DOHH2 (cell line): Measurements from ENCODE around the gene CFAP46.
"Not testable (repeated sequence)": the region's sequence is repeated elsewhere in the genome, so short reads cannot be mapped to it uniquely, and the experiment has no call there.

ENCODE experiments used
- H3F3A ChIP-seq: fragments of 200-600 bp; sonication (generic), shearing (Covaris generic); 2 replicates; pipeline ENCODE4 v1.6.0; 2016; ENCODE audit warnings: antibody characterized with exemption, mild to moderate bottlenecking; ENCODE audit not compliant: control insufficient read depth, insufficient read depth
- H3K27ac ChIP-seq: fragments of 200-600 bp; sonication (generic); 2 replicates; pipeline ENCODE4 v1.5.1; 2014; ENCODE audit warnings: low read depth, mild to moderate bottlenecking, low read length, moderate library complexity
- H3K27me3 ChIP-seq: fragments of 200-600 bp; sonication (generic); 2 replicates; pipeline ENCODE4 v1.6.1; 2014; ENCODE audit warnings: mild to moderate bottlenecking, low read length, mixed read lengths; ENCODE audit not compliant: control insufficient read depth
- H3K36me3 ChIP-seq: fragments of 200-600 bp; sonication (generic); 2 replicates; pipeline ENCODE4 v1.6.1; 2014; ENCODE audit warnings: mild to moderate bottlenecking, low read length, moderate library complexity, mixed read lengths; ENCODE audit not compliant: control insufficient read depth
- H3K4me1 ChIP-seq: fragments of 200-600 bp; sonication (generic); 2 replicates; pipeline ENCODE4 v1.6.1; 2014; ENCODE audit warnings: mild to moderate bottlenecking, low read length, mixed read lengths; ENCODE audit not compliant: control insufficient read depth
- H3K4me2 ChIP-seq: fragments of 200-600 bp; sonication (generic); 2 replicates; pipeline ENCODE4 v1.6.0; 2014; ENCODE audit warnings: mild to moderate bottlenecking, low read length, moderate library complexity
- H3K4me3 ChIP-seq: fragments of 200-600 bp; sonication (generic); 2 replicates; pipeline ENCODE4 v1.5.1; 2014; ENCODE audit warnings: mild to moderate bottlenecking, low read length, mixed read lengths
- H3K79me2 ChIP-seq: fragments of 200-600 bp; sonication (generic); 2 replicates; pipeline ENCODE4 v1.6.1; 2014; ENCODE audit warnings: mild to moderate bottlenecking, low read length, mixed read lengths; ENCODE audit not compliant: control insufficient read depth
- H3K9me2 ChIP-seq: fragments of 200-600 bp; sonication (generic); replicated peaks from 2 replicates; pipeline ENCODE4 v1.6.1; 2014; ENCODE audit warnings: mild to moderate bottlenecking, low read length, mixed read lengths; ENCODE audit not compliant: control insufficient read depth
- H3K9me3 ChIP-seq: fragments of 200-600 bp; sonication (generic); 2 replicates; pipeline ENCODE4 v1.6.1; 2014; ENCODE audit warnings: antibody characterized with exemption, low read length, mixed read lengths; ENCODE audit not compliant: control insufficient read depth, insufficient read depth
- H4K20me1 ChIP-seq: fragments of 200-600 bp; sonication (generic); 2 replicates; pipeline ENCODE4 v1.6.0; 2014; ENCODE audit warnings: low read depth, mild to moderate bottlenecking, antibody characterized with exemption, low read length, moderate library complexity; ENCODE audit not compliant: control insufficient read depth, insufficient read depth
- CTCF ChIP-seq: fragments of 200-600 bp; sonication (generic); IDR thresholded peaks from one replicate; pipeline ENCODE4 v1.5.1; 2014; ENCODE audit warnings: antibody characterized with exemption, mild to moderate bottlenecking, low read depth, low read length; ENCODE audit not compliant: poor library complexity, severe bottlenecking
- EZH2phosphoT487 ChIP-seq: fragments of 200-600 bp; sonication (generic); IDR thresholded peaks from 2 replicates; pipeline ENCODE4 v1.6.1; 2017; ENCODE audit warnings: borderline replicate concordance, mild to moderate bottlenecking, antibody characterized with exemption, low read length, moderate library complexity, mixed read lengths

The CFAP46 gene

GRCh38 chr10:132932461-132933307 is 9.7 kb downstream of the CFAP46 start:
- H3K4me1 ChIP-seq: no peaks in the 10 kb centered on the region
- H3K4me3 ChIP-seq: no peak overlapping the region
- no peaks in the 10 kb centered on the region for H3K9me2 ChIP-seq
- no peak for TF ChIP-seq EZH2phosphoT487
- no peak overlapping the region for H3K27ac ChIP-seq
- no peaks in the 10 kb centered on the region for H4K20me1 ChIP-seq
- H3K27me3 ChIP-seq: no peaks in the 10 kb centered on the region
- H3K36me3 ChIP-seq: no peaks in the 10 kb centered on the region
- no peak overlapping the region for H3K4me2 ChIP-seq
- no peaks in the 10 kb centered on the region for H3F3A ChIP-seq
- H3K9me3 ChIP-seq: no peaks in the 10 kb centered on the region
- H3K79me2 ChIP-seq: no peaks in the 10 kb centered on the region

DNA sequence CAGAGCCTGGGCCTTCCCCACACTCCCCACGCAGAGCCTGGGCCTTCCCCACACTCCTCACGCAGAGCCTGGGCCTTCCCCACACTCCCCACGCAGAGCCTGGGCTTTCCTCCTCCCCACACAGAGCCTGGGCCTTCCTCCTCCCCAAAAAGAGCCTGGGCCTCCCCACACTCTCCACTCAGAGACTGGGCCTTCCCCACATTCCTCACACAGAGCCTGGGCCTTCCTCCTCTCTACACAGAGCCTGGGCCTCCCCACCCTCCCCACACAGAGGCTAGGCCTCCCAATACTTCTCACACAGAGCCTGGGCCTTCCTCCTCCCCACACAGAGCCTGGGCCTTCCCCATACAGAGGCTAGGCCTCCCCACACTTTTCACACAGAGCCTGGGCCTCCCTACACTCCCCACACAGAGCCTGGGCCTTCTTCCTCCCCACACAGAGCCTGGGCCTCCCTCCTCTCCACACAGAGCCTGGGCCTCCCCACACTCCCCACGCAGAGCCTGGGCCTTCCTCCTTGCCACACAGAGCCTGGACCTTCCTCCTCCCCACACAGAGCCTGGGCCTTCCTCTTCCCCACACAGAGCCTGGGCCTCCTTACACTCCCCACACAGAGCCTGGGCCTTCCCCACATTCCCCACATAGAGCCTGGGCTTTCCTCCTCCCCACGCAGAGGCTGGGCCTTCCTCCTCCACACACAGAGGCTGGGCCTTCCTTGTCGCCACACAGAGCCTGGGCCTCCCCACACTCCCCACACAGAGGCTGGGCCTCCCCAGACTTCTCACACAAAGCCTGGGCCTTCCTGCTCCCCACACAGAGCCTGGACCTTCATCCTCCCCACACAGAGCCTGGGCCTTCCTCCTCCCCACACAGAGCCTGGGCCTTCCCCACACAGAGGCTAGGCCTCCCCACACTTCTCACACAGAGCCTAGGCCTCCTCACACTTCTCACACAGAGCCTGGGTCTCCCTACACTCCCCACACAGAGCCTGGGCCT is 10.8 kb downstream of the CFAP46 start:
- not testable (repeated sequence) for H3K27ac ChIP-seq, H3K4me1 ChIP-seq, H3F3A ChIP-seq, H3K4me2 ChIP-seq, H3K9me3 ChIP-seq, H3K79me2 ChIP-seq, H3K36me3 ChIP-seq, H3K9me2 ChIP-seq, H3K27me3 ChIP-seq, H4K20me1 ChIP-seq, H3K4me3 ChIP-seq

- H3K27me3 ChIP-seq, H4K20me1 ChIP-seq, H3K4me1 ChIP-seq, H3K4me2 ChIP-seq, H3K9me3 ChIP-seq, H3K79me2 ChIP-seq, H3K9me2 ChIP-seq, H3F3A ChIP-seq, H3K36me3 ChIP-seq, H3K27ac ChIP-seq, H3K4me3 ChIP-seq: not testable (repeated sequence)
Observed at GRCh38 chr10:132930701-132931100, 11.7 kb downstream of the CFAP46 start.

DNA sequence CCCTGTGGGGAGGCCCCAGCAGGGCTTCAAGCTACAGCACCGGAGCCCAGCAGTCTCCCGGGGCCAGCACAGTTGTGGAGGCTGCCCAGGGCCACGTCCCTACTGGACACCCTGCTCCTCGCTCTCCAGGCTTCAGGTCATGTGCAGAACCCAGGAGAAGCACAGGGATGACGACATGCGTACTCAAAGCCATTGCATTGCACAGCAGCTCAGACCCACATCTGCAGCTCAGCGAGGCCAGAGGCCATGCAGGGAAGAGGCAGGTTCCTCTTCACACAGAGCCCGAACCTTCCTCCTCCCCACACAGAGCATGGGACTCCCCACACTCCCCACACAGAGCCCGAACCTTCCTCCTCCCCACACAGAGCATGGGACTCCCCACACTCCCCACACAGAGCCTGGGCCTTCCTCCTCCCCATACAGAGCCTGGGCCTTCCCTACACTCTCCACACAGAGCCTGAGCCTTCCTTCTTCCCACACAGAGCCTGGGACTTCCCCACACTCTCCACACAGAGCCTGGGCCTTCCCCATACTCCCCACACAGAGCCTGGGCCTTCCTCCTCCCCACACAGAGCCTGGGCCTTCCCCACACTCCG is 12.3 kb downstream of the CFAP46 start:
- no peaks in the 10 kb centered on the region for H3K27me3 ChIP-seq
- H3K9me3 ChIP-seq: no peaks in the 10 kb centered on the region
- H3K4me2 ChIP-seq: no peak overlapping the region

More for the DNA sequence above, 12.3 kb downstream of the CFAP46 start:
- no peaks in the 10 kb centered on the region for H3K36me3 ChIP-seq
- no peaks in the 10 kb centered on the region for H3K79me2 ChIP-seq
- no peaks in the 10 kb centered on the region for H3K4me1 ChIP-seq
- no peaks in the 10 kb centered on the region for H4K20me1 ChIP-seq
- no peaks in the 10 kb centered on the region for H3F3A ChIP-seq
- H3K27ac ChIP-seq: no peak overlapping the region
- no peaks in the 10 kb centered on the region for H3K9me2 ChIP-seq
- TF ChIP-seq EZH2phosphoT487 (no peak), CTCF (no peak)
- no peak overlapping the region for H3K4me3 ChIP-seq
